Measurements from ENCODE around the gene TSC22D2. TPM values are rescaled to one million over a fixed set of nuclear protein-coding genes. Genes with fewer than 3 reads are reported as not detected.

TSC22D2 gene
- total RNA-seq, 1 donor from 2014 or later = 64.4 TPM

- Mint-ChIP-seq H3K27ac (no peak overlapping the region), H3K9me3 (no peaks in the 10 kb centered on the region), H3K4me1 (ENCODE audit: unreplicated experiment) (peaks cover 8% of the 10 kb centered on the region), H3K4me3 (no peak overlapping the region), H3K27me3 (no peaks in the 10 kb centered on the region), H3K36me3 (no peaks in the 10 kb centered on the region)
- TF ChIP-seq, protein P1, sequence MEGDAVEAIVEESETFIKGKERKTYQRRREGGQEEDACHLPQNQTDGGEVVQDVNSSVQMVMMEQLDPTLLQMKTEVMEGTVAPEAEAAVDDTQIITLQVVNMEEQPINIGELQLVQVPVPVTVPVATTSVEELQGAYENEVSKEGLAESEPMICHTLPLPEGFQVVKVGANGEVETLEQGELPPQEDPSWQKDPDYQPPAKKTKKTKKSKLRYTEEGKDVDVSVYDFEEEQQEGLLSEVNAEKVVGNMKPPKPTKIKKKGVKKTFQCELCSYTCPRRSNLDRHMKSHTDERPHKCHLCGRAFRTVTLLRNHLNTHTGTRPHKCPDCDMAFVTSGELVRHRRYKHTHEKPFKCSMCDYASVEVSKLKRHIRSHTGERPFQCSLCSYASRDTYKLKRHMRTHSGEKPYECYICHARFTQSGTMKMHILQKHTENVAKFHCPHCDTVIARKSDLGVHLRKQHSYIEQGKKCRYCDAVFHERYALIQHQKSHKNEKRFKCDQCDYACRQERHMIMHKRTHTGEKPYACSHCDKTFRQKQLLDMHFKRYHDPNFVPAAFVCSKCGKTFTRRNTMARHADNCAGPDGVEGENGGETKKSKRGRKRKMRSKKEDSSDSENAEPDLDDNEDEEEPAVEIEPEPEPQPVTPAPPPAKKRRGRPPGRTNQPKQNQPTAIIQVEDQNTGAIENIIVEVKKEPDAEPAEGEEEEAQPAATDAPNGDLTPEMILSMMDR (conservative IDR thresholded peaks at IDR 0.05) = no peak
- no peak for DNase-seq (ENCODE audit: extremely low spot score, unreplicated experiment)
Observed at GRCh38 chr3:150396491-150396890, 11.6 kb upstream of the TSC22D2 start.

- Mint-ChIP-seq H3K4me1 (ENCODE audit: unreplicated experiment) (peaks cover 9% of the 10 kb centered on the region), H3K27ac (no peak overlapping the region), H3K9me3 (no peaks in the 10 kb centered on the region), H3K36me3 (no peaks in the 10 kb centered on the region), H3K4me3 (no peak overlapping the region), H3K27me3 (no peaks in the 10 kb centered on the region)
- TF ChIP-seq, protein P1 (conservative IDR thresholded peaks at IDR 0.05) = no peak
- DNase-seq (ENCODE audit: extremely low spot score, unreplicated experiment) = no peak
Observed at GRCh38 chr3:150396956-150397550, 11.0 kb upstream of the TSC22D2 start.

DNA sequence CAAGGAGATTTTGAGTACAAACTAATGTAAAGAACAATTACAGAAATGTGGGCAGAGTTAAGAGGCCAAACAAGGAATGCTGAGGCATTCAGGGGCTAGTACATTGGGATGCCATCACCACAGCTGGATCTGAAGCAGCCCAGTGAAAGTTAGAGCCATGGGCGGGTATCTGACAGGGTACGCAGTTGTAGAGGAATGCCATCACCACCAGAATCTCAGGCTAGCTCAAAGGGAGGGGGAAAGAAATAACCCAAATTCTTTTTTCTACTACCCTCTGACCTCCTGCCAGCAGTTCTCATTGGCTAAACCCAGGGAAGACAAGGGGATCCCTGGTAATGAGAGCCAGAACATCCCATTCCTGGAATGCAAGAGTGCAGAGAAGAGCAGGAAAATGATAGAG is 9.0 kb upstream of the TSC22D2 start:
- Mint-ChIP-seq H3K36me3 (no peaks in the 10 kb centered on the region), H3K27ac (no peak overlapping the region), H3K4me3 (no peak overlapping the region), H3K4me1 (ENCODE audit: unreplicated experiment) (peaks cover 6% of the 10 kb centered on the region), H3K9me3 (no peaks in the 10 kb centered on the region), H3K27me3 (no peaks in the 10 kb centered on the region)
- TF ChIP-seq, protein P1 (conservative IDR thresholded peaks at IDR 0.05) = no peak
- DNase-seq (ENCODE audit: extremely low spot score, unreplicated experiment) = no peak

GRCh38 chr3:150401285-150401684 is 6.8 kb upstream of the TSC22D2 start:
- DNase-seq (ENCODE audit: extremely low spot score, unreplicated experiment) = no peak
- H3K36me3 Mint-ChIP-seq = no peaks in the 10 kb centered on the region
- peaks cover 4% of the 10 kb centered on the region for H3K4me1 Mint-ChIP-seq (ENCODE audit: unreplicated experiment)
- no peaks in the 10 kb centered on the region for H3K27me3 Mint-ChIP-seq
- no peak overlapping the region for H3K27ac Mint-ChIP-seq
- no peaks in the 10 kb centered on the region for H3K9me3 Mint-ChIP-seq
- TF ChIP-seq, protein P1 (conservative IDR thresholded peaks at IDR 0.05) = no peak
- H3K4me3 Mint-ChIP-seq = no peak overlapping the region

- Mint-ChIP-seq H3K27ac (no peak overlapping the region), H3K27me3 (no peaks in the 10 kb centered on the region), H3K4me1 (ENCODE audit: unreplicated experiment) (peaks cover 11% of the 10 kb centered on the region), H3K9me3 (no peaks in the 10 kb centered on the region), H3K4me3 (no peak overlapping the region), H3K36me3 (no peaks in the 10 kb centered on the region)
- no peak for DNase-seq (ENCODE audit: extremely low spot score, unreplicated experiment)
- TF ChIP-seq, protein P1 (conservative IDR thresholded peaks at IDR 0.05) = no peak
Observed at GRCh38 chr3:150402217-150402616, 5.9 kb upstream of the TSC22D2 start.

- TF ChIP-seq, protein P1 (conservative IDR thresholded peaks at IDR 0.05) = no peak
- no peak for DNase-seq (ENCODE audit: extremely low spot score, unreplicated experiment)
- Mint-ChIP-seq H3K27me3 (no peaks in the 10 kb centered on the region), H3K4me1 (ENCODE audit: unreplicated experiment) (peaks cover 16% of the 10 kb centered on the region), H3K9me3 (no peaks in the 10 kb centered on the region), H3K36me3 (no peaks in the 10 kb centered on the region), H3K4me3 (no peak overlapping the region), H3K27ac (peak overlapping the region; percentile 48)
Observed at GRCh38 chr3:150404023-150404422, 4.1 kb upstream of the TSC22D2 start.

Data from type B pancreatic cell (in vitro differentiated cells).